ENCODE data around the gene RAB33A. TPM values are rescaled to one million over a fixed set of nuclear protein-coding genes. Genes with fewer than 3 reads are reported as not detected.
A peak's percentile ranks its signal among the peaks of the same experiment; 100 is the strongest.

RAB33A gene
- total and polyA plus RNA-seq, 9 of the 15 experiments (the other 6 are each of a cell fraction or from before 2014, with no cell fraction given), result 0.04 to 0.20 (median 0.06) TPM; not detected in 4

DNA sequence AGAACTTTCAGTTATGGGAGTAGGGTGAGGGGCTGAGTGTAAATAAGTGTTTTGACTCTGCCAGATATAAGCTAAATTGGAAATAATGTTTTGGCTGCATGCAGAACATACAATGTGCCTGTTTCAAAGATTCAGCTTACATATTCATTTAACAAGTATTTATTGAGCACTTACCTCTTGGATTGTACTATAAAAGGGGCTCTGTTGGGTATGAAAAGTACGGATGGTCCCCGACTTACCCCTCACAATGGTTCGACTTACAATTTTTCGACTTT is 5.3 kb upstream of the RAB33A start (continued):
- TF ChIP-seq, protein P1, sequence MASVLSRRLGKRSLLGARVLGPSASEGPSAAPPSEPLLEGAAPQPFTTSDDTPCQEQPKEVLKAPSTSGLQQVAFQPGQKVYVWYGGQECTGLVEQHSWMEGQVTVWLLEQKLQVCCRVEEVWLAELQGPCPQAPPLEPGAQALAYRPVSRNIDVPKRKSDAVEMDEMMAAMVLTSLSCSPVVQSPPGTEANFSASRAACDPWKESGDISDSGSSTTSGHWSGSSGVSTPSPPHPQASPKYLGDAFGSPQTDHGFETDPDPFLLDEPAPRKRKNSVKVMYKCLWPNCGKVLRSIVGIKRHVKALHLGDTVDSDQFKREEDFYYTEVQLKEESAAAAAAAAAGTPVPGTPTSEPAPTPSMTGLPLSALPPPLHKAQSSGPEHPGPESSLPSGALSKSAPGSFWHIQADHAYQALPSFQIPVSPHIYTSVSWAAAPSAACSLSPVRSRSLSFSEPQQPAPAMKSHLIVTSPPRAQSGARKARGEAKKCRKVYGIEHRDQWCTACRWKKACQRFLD (CRISPR knock-in tag; IDR thresholded peaks at IDR 0.05), result 0 out of 2 replicates have a peak, but pooled peaks have one; percentile 11
- no peak for TF ChIP-seq FOXK1 (CRISPR knock-in tag; IDR thresholded peaks at IDR 0.05; ENCODE audit: borderline replicate concordance)
- no peak for TF ChIP-seq STAG1 (CRISPR knock-in tag; IDR thresholded peaks at IDR 0.05; ENCODE audit: borderline replicate concordance)
- TF ChIP-seq ZNF766 (CRISPR knock-in tag; conservative IDR thresholded peaks at IDR 0.05), result 0 out of 2 replicates have a peak, but pooled peaks have one; percentile 3
- TF ChIP-seq CTBP1 (IDR thresholded peaks at IDR 0.05; ENCODE audit: borderline replicate concordance), result no peak

DNA sequence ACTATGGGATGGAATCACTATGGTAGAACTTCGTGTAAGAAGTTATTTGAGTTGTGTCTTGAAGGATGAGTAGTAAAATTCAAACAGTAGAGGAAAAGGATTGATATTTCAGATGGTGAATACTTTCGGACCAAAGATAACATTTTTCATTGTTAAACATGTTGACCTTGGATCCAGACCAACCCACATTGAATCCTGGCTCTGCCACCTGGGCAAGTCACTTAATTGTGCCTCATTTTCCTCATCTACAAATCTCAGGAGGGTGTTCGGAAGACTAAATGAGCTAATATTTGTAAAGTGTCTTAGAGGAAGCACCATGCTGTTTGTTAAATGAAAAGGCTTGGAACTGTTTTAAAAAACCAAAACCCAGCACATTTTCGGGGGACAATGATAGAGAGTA is 4.7 kb upstream of the RAB33A start:
- ChIA-PET POLR2A (interaction anchor here (0.6 to 2.5 kb wide), 5 partner anchors 8 to 21 kb away, joined by 3 to 12 read pairs (median 4); no protein-coding TSS in a partner anchor), CTCF (ENCODE audit: low intra/inter-chr PET ratio) (interaction anchor here (0.6 kb wide), 1 partner anchor 9 kb away, joined by 3 read pairs; no protein-coding TSS in a partner anchor)
- BruUV-seq (replicated peaks), result no TSS peak
- in situ Hi-C loops (cut with MboI) (no loop called here), intact Hi-C loops (cut with micrococcal nuclease) (loop anchor here (2.0 to 5.0 kb wide), 2 partner anchors 46 to 55 kb away; partner anchors contain the start of gene ELF4)
- DNase-seq (ENCODE audit: extremely low read depth in 1 of 4, low spot score in 3 of 4), result no peak
- H4K20me1 ChIP-seq (replicated peaks; ENCODE audit: control insufficient read depth, insufficient read depth, low read length), result no peaks in the 10 kb centered on the region
- TF ChIP-seq ZNF778 (CRISPR knock-in tag; IDR thresholded peaks at IDR 0.05), result no peak
- TF ChIP-seq RBFOX2 (IDR thresholded peaks at IDR 0.05; ENCODE audit: low read depth, low read length), result 0 out of 2 replicates have a peak, but pooled peaks have one; percentile 18
- no peak for TF ChIP-seq ZNF239 (CRISPR knock-in tag; IDR thresholded peaks at IDR 0.05)
- TF ChIP-seq, protein P2, sequence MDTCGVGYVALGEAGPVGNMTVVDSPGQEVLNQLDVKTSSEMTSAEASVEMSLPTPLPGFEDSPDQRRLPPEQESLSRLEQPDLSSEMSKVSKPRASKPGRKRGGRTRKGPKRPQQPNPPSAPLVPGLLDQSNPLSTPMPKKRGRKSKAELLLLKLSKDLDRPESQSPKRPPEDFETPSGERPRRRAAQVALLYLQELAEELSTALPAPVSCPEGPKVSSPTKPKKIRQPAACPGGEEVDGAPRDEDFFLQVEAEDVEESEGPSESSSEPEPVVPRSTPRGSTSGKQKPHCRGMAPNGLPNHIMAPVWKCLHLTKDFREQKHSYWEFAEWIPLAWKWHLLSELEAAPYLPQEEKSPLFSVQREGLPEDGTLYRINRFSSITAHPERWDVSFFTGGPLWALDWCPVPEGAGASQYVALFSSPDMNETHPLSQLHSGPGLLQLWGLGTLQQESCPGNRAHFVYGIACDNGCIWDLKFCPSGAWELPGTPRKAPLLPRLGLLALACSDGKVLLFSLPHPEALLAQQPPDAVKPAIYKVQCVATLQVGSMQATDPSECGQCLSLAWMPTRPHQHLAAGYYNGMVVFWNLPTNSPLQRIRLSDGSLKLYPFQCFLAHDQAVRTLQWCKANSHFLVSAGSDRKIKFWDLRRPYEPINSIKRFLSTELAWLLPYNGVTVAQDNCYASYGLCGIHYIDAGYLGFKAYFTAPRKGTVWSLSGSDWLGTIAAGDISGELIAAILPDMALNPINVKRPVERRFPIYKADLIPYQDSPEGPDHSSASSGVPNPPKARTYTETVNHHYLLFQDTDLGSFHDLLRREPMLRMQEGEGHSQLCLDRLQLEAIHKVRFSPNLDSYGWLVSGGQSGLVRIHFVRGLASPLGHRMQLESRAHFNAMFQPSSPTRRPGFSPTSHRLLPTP (IDR thresholded peaks at IDR 0.05; ENCODE audit: borderline replicate concordance, extremely low read depth, insufficient read length), result no peak
- FAIRE-seq, result no peak
- H3K36me3 ChIP-seq (ENCODE audit: control insufficient read depth, insufficient read depth, low read length), result peaks cover 13% of the 10 kb centered on the region; the same call in 2 of the 3 replicates
- peak overlapping the region in 1 of 2 experiments; percentile 92; a peak in 2 of 4 replicates for H3K9ac ChIP-seq (ENCODE audit: insufficient read depth in 1 of 2, low read depth in 2 of 2, low read length in 2 of 2)
- H3K27me3 ChIP-seq (ENCODE audit: control insufficient read depth in 2 of 2, insufficient read depth in 2 of 2, low read length in 2 of 2), result no peaks in the 10 kb centered on the region
- H3K79me2 ChIP-seq (ENCODE audit: control insufficient read depth, insufficient read depth, low read length), result peaks cover 40% of the 10 kb centered on the region
- H3K4me3 ChIP-seq, result peak overlapping the region; percentile 68
- 33% methylated on average over 4 of the region's 4 CpGs for WGBS (ENCODE audit: insufficient coverage, low coverage, missing lambda C conversion rate)
- no peak for ATAC-seq
- H2AFZ ChIP-seq (ENCODE audit: low read depth, low read length), result peak overlapping the region; percentile 97
- peak overlapping the region; percentile 98 for H3K27ac ChIP-seq (ENCODE audit: extremely low read depth, low read depth, low read length)
- no peaks in the 10 kb centered on the region; the same call in 1 of the 2 replicates for H3K9me3 ChIP-seq (replicated peaks; ENCODE audit: control insufficient read depth, insufficient read depth, low read depth, low read length)
- peak overlapping the region; percentile 96 for H3K4me2 ChIP-seq (ENCODE audit: insufficient read depth, low read length)
- peaks cover 15 to 23% of the 10 kb centered on the region in 2 experiments; a peak in 4 of 5 replicates for H3K4me1 ChIP-seq (replicated peaks in 1 of 2; ENCODE audit: control insufficient read depth in 2 of 2, insufficient read depth in 2 of 2, low read length in 2 of 2)
- H3K9me1 ChIP-seq (ENCODE audit: control insufficient read depth, insufficient read depth, low read length), result no peaks in the 10 kb centered on the region

Measured in K562 (cell line).